OCI-LY3 (cell line): ENCODE results near the gene PCLO.

ENCODE experiments used
- H2AFZ ChIP-seq: fragments of 200-600, 300-600 bp; shearing (Covaris generic); 2 replicates; pipeline ENCODE4 v1.6.0; 2014; ENCODE audit warnings: antibody characterized with exemption, low read depth, low read length
- H3K27ac ChIP-seq: fragments of 200-600, 300-600 bp; sonication (generic); 2 replicates; pipeline ENCODE4 v1.5.1; 2014; ENCODE audit warnings: mild to moderate bottlenecking, low read length, moderate library complexity, mixed read lengths
- H3K27me3 ChIP-seq: fragments of 200-600, 300-600 bp; sonication (generic); 2 replicates; pipeline ENCODE4 v1.6.1; 2014; ENCODE audit warnings: low read depth, low read length, mixed read lengths
- H3K36me3 ChIP-seq: fragments of 200-600, 300-600 bp; sonication (generic); replicated peaks from 2 replicates; pipeline ENCODE3; 2014; ENCODE audit warnings: low read depth, low read length, mixed read lengths
- H3K4me1 ChIP-seq: fragments of 300-600, 200-600 bp; sonication (generic); 2 replicates; pipeline ENCODE4 v1.6.1; 2014; ENCODE audit warnings: low read length, mixed read lengths
- H3K4me2 ChIP-seq: fragments of 200-600, 300-600 bp; sonication (generic); 2 replicates; pipeline ENCODE4 v1.6.1; 2014; ENCODE audit warnings: low read length, mixed read lengths
- H3K4me3 ChIP-seq: fragments of 300-600, 200-600 bp; sonication (generic); 2 replicates; pipeline ENCODE4 v1.5.1; 2014; ENCODE audit warnings: antibody characterized with exemption, mild to moderate bottlenecking, low read length, moderate library complexity
- H3K79me2 ChIP-seq: fragments of 300-600, 200-600 bp; shearing (Covaris generic); 2 replicates; pipeline ENCODE4 v1.6.1; 2014; ENCODE audit warnings: mild to moderate bottlenecking, low read length, mixed read lengths
- H3K9ac ChIP-seq: fragments of 300-600, 200-600 bp; shearing (Covaris generic); 2 replicates; pipeline ENCODE4 v1.6.0; 2014; ENCODE audit warnings: mild to moderate bottlenecking, low read length, moderate library complexity
- H3K9me3 ChIP-seq: fragments of 200-600, 300-600 bp; shearing (Covaris generic); 2 replicates; pipeline ENCODE4 v1.6.1; 2014; ENCODE audit warnings: low read length, mixed read lengths; ENCODE audit not compliant: insufficient read depth
- H4K20me1 ChIP-seq: fragments of 200-600, 300-600 bp; sonication (generic); 2 replicates; pipeline ENCODE4 v1.6.1; 2016; ENCODE audit warnings: low read length, mixed read lengths; ENCODE audit not compliant: insufficient read depth
- EZH2phosphoT487 ChIP-seq: fragments of 200-600 bp; shearing (Covaris generic); IDR thresholded peaks from 2 replicates; pipeline ENCODE4 v1.6.1; 2018; ENCODE audit warnings: antibody characterized with exemption, mixed run types, low read depth
- TF ChIP-seq, protein P1 (sequence below): fragments of 200-600, 300-600 bp; sonication (generic); IDR thresholded peaks from 2 replicates; pipeline ENCODE4 v1.5.1; 2014; ENCODE audit warnings: antibody characterized with exemption, low read length, low read depth

PCLO gene

DNA sequence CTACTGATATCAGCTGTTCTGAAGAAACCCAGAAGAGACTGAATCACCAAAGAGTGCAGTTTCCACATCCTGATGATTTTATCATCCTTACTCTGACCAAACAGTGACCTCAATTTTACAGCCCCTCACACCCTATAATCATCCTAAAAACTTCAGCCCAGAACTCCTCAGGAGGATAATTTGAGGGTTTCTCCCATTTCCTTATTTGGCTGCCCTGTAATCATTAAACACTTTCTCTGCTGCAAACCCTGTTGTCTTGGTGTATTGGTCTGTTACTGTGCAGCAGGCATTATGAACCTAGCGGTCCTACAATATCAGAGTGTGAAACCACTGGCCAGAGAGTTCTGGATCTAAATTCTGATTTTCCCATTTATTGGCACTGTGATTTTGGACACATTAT lies 141.7 kb downstream of the PCLO start:
- Histone ChIP-seq H3K9ac (no peak overlapping the region), H3K27ac (no peak overlapping the region), H3K4me1 (no peaks in the 10 kb centered on the region), H3K27me3 (no peaks in the 10 kb centered on the region), H3K36me3 (no peaks in the 10 kb centered on the region), H3K4me2 (no peak overlapping the region), H2AFZ (no peak overlapping the region), H4K20me1 (no peaks in the 10 kb centered on the region), H3K4me3 (no peak overlapping the region), H3K9me3 (0 out of 2 replicates have a peak, but pooled peaks cover 5% of the 10 kb centered on the region), H3K79me2 (no peaks in the 10 kb centered on the region)
- TF ChIP-seq, protein P1, sequence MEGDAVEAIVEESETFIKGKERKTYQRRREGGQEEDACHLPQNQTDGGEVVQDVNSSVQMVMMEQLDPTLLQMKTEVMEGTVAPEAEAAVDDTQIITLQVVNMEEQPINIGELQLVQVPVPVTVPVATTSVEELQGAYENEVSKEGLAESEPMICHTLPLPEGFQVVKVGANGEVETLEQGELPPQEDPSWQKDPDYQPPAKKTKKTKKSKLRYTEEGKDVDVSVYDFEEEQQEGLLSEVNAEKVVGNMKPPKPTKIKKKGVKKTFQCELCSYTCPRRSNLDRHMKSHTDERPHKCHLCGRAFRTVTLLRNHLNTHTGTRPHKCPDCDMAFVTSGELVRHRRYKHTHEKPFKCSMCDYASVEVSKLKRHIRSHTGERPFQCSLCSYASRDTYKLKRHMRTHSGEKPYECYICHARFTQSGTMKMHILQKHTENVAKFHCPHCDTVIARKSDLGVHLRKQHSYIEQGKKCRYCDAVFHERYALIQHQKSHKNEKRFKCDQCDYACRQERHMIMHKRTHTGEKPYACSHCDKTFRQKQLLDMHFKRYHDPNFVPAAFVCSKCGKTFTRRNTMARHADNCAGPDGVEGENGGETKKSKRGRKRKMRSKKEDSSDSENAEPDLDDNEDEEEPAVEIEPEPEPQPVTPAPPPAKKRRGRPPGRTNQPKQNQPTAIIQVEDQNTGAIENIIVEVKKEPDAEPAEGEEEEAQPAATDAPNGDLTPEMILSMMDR = no peak
- no peak for TF ChIP-seq EZH2phosphoT487

GRCh38 chr7:83020161-83020560 lies 142.5 kb downstream of the PCLO start:
- no peaks in the 10 kb centered on the region for H3K4me1 ChIP-seq
- 0 out of 2 replicates have a peak, but pooled peaks cover 5% of the 10 kb centered on the region for H3K9me3 ChIP-seq
- no peak overlapping the region for H2AFZ ChIP-seq
- H3K27me3 ChIP-seq = no peaks in the 10 kb centered on the region
- H3K4me2 ChIP-seq = no peak overlapping the region
- no peak for TF ChIP-seq EZH2phosphoT487
- TF ChIP-seq, protein P1 = no peak
- H4K20me1 ChIP-seq = no peaks in the 10 kb centered on the region
- H3K36me3 ChIP-seq = no peaks in the 10 kb centered on the region
- H3K4me3 ChIP-seq = no peak overlapping the region
- H3K79me2 ChIP-seq = no peaks in the 10 kb centered on the region
- H3K9ac ChIP-seq = no peak overlapping the region
- no peak overlapping the region for H3K27ac ChIP-seq

GRCh38 chr7:83015916-83016315 lies 146.8 kb downstream of the PCLO start:
- no peaks in the 10 kb centered on the region for H3K79me2 ChIP-seq
- no peak overlapping the region for H2AFZ ChIP-seq
- no peaks in the 10 kb centered on the region for H3K36me3 ChIP-seq
- TF ChIP-seq, protein P1 = no peak
- no peak for TF ChIP-seq EZH2phosphoT487
- H3K9me3 ChIP-seq = no peaks in the 10 kb centered on the region
- H3K27ac ChIP-seq = no peak overlapping the region
- H4K20me1 ChIP-seq = no peaks in the 10 kb centered on the region
- H3K4me1 ChIP-seq = no peaks in the 10 kb centered on the region
- H3K4me2 ChIP-seq = no peak overlapping the region
- no peaks in the 10 kb centered on the region for H3K27me3 ChIP-seq
- H3K4me3 ChIP-seq = no peak overlapping the region
- H3K9ac ChIP-seq = no peak overlapping the region

- TF ChIP-seq EZH2phosphoT487 = no peak
- TF ChIP-seq, protein P1 = no peak
- Histone ChIP-seq H3K4me2 (no peak overlapping the region), H3K36me3 (no peaks in the 10 kb centered on the region), H3K9me3 (no peaks in the 10 kb centered on the region), H3K79me2 (no peaks in the 10 kb centered on the region), H3K27me3 (no peaks in the 10 kb centered on the region), H3K9ac (no peak overlapping the region), H3K4me1 (no peaks in the 10 kb centered on the region), H3K27ac (no peak overlapping the region), H3K4me3 (no peak overlapping the region), H4K20me1 (no peaks in the 10 kb centered on the region), H2AFZ (no peak overlapping the region)
These were observed 148.1 kb downstream of the PCLO start for GRCh38 chr7:83014546-83014945.
